Ramos (cell line): ENCODE data around the gene ZNF865.

ENCODE experiments used
- in situ Hi-C: fragments of 300-500 bp; cut with MboI; formaldehyde crosslinking; loops from one replicate; pipeline ENCODE4 v1.14.3; 2022; ENCODE audit warnings: low sequenced_read_pairs; ENCODE audit not compliant: unreplicated experiment

Gene ZNF865

DNA sequence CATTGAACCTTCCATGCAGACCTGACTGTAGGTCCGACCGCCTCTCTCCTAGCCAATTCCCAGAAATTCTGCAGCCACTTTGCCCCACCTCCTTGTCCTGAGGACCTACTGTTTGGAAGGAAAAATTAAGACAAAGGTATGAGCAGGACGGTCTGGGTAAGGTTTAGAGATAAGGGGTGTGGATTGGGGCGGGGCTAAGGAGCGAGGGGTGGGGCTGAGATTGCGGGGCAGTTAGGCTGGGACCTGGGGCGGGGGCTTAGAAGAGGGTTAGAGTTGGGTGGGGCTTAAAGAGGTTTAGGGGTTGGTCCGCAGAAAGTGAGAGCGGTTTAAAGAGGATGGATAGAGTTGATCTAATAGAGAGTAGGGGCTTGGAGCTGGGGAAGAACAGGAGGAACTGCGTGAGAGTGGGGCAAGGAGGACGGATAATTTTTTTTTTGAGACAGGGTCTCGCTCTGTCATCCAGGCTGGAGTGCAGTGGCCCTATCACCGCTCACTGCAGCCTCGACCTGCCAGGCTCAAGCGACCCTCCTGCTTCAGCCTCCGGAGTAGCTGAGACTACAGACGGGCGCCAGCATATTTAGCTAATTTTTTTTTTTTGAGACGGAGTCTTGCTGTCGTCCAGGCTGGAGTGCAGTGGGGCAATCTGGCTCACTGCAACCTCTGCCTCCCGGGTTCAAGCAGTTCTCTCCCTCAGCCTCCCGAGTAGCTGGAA lies 1.7 kb upstream of the ZNF865 start:
- in situ Hi-C loops: no loop called here

DNA sequence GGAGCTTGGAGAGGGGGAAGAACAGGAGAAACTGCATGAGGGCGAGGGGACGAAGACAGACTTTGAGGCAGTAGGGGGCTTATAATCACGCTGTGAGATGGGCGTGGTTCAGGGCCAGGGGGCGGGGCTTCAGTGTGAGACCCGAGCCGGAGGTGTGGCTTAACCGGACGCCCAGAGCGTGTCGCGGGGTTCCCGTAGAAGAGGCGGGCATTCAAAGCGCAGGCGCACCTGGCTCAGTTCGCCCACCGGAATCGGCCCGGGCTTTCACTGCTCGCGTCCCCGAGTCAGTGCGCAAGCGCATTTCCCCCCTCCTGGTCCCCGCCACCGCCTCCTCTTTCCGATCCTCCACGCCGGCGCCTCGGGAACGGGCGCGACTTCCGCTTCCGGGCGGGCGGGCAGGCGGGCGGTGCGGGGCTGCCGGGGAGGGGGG lies 225 bp upstream of the ZNF865 start:
- in situ Hi-C loops: no loop called here

DNA sequence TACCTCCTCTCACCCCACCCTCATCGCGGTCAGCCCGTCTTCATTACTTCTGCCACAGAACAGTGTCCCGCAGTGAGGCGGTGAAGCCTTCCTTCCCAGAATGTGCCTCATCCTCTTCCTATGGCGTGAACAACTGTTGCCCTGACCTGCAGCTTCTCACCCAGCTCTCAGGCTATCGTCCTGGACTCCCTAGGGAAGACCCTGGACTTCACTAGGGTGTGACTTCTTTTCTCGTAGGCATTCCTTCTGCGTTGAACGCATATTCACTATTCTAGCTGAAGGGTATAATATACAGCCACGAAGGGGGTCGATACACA lies 982 bp downstream of the ZNF865 start:
- in situ Hi-C loops: no loop called here

DNA sequence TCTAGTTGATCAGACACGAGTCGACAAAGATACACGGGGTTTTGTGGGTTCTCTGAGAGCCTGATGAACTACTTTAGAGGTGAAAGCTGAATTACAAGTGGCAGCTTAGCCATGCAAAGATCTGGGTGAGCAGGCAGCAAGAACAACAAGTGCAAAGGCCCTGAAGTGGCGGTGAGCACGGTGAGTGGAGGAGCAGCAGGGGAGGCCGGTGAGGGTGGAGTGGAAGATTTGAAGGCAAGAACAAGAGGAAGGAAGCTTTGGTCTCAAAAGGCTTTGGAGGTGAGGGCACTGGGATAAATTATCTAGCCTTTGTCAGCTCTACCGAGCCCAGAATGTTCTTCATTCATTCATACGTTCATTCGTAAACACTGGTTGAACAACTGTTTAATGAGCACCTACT lies 1.4 kb downstream of the ZNF865 start:
- in situ Hi-C loops: no loop called here

DNA sequence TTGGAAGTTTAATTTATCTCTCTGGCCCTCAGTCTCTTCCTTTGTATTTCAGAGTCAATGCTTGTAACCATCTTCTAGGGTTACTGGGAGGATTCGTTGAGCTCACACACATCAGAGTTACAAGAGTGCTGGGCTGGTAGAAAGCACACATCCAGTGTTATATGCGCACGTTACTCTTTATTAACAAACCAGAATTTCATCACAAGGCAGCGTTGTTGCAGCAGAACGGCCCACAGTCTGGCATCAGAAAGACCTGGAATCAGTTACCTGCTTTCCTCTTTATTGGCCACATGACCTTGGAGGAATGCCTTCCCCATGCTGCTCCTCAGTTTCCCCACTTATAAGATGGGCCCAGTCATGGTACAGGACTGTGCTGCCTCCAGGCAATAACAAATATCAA lies 3.9 kb downstream of the ZNF865 start:
- in situ Hi-C loops: no loop called here

DNA sequence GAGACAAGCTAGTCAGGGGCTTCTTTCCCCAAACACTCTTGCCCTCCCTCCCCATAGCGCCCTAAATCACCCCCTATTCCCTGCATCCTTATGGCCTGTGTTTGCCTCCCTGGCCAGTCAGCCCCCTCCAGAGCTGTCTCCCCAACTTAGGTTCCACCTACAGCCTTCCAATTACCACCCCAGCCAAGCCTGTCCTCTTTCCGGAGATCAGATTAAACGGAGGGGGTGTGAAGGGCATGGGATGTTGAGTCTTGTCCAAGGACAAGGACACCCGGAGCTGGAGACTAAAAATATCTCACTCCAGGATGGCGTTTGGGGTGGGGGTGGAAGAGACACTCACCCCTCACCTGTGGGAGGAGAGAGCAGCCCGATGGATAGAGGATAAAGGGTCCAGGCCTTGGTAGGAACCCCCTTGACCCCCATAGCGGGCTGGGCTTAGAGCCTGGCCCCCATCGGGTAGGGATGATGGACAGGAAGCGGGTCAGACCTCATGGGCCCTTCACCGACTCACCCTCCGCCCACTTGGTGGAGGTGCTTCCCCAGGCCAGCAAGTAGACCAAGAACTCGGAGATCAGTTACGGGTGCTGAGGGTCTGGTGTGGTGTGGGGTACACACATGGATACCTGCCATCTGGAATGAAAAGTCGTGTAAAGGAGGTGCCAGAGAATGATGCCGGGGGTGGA lies 6.0 kb downstream of the ZNF865 start:
- in situ Hi-C loops: no loop called here

DNA sequence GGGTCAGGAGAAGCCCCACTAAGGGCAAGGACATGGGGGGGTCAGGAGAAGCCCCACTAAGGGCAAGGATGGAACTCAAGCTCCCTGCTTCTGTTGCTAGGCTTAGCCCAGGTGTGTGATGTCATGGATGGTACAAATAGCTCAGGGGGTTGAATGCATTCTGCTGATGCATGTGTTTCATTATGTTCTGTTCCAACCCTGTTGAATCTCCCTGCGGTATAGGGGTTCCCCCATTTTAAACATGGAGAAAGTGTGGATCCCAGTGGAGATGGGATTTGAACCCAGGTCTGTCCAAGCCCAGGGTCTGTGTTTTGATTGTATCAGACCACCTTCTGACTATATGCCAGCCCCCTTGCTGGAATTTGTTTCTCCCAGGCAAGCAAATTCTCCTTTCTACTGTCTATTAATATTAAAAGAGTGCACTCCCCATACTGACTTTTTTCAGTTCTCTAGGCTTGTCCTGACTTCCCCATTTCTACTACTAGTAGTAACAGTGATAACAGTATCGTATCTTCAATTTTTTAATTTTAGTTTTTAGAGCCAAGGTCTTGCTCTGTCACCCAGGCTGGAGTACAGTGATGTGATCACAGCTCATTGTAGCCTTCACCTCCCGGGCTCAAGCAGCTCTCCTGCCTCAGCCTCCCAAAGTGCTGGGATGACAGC lies 6.7 kb downstream of the ZNF865 start:
- in situ Hi-C loops: no loop called here

DNA sequence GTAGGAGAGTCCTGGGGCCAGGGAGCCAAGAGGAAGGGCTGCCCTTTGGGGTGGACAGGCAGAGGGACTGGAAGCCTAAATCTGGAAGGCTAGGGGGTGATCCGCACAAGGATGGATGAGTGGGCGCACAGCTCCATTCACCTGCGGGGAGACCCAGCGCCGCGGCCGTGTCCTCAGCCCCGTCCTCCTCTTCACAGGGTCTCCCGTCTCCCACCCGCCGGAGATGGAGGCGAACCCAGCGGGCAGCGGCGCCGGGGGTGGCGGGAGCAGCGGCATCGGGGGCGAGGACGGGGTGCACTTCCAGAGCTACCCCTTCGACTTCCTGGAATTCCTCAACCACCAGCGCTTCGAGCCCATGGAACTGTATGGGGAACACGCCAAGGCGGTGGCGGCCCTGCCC lies 7.9 kb downstream of the ZNF865 start:
- in situ Hi-C loops: no loop called here

DNA sequence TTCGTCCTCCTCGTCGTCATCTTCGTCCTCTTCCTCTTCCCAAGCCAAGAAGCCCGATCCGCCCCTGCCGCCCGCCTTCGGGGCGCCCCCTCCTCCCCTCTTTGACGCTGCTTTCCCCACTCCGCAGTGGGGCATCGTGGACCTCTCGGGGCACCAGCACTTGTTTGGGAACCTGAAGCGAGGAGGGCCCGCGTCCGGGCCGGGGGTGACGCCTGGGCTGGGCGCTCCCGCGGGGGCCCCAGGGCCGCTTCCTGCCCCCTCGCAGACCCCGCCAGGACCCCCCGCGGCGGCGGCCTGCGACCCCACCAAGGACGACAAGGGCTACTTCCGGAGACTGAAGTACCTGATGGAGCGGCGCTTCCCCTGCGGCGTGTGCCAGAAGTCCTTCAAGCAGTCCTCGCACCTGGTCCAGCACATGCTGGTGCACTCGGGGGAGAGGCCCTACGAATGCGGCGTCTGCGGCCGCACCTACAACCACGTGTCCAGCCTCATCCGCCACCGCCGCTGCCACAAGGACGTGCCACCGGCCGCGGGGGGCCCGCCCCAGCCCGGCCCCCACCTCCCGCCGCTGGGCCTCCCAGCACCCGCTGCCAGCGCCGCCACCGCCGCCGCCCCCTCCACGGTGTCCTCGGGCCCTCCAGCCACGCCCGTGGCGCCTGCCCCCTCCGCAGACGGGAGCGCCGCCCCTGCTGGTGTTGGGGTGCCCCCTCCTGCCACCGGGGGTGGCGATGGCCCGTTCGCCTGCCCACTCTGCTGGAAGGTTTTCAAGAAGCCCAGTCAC lies 8.7 kb downstream of the ZNF865 start:
- in situ Hi-C loops: no loop called here

DNA sequence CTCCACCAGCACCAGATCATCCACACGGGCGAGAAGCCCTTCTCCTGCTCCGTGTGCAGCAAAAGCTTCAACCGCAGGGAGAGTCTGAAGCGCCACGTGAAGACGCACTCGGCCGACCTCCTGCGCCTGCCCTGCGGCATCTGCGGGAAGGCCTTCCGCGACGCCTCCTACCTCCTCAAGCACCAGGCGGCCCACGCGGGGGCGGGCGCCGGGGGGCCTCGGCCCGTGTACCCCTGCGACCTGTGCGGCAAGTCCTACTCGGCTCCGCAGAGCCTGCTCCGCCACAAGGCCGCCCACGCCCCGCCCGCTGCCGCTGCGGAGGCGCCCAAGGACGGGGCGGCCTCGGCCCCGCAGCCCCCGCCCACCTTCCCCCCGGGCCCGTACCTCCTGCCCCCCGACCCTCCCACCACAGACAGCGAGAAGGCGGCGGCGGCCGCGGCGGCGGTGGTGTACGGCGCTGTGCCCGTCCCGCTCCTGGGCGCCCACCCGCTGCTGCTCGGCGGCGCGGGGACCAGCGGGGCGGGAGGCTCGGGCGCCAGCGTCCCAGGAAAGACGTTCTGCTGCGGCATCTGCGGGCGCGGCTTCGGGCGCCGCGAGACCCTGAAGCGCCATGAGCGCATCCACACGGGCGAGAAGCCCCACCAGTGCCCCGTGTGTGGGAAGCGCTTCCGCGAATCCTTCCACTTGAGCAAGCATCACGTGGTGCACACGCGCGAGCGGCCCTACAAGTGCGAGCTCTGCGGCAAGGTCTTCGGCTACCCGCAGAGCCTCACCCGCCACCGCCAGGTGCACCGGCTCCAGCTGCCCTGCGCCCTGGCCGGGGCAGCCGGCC lies 9.5 kb downstream of the ZNF865 start:
- in situ Hi-C loops: no loop called here

DNA sequence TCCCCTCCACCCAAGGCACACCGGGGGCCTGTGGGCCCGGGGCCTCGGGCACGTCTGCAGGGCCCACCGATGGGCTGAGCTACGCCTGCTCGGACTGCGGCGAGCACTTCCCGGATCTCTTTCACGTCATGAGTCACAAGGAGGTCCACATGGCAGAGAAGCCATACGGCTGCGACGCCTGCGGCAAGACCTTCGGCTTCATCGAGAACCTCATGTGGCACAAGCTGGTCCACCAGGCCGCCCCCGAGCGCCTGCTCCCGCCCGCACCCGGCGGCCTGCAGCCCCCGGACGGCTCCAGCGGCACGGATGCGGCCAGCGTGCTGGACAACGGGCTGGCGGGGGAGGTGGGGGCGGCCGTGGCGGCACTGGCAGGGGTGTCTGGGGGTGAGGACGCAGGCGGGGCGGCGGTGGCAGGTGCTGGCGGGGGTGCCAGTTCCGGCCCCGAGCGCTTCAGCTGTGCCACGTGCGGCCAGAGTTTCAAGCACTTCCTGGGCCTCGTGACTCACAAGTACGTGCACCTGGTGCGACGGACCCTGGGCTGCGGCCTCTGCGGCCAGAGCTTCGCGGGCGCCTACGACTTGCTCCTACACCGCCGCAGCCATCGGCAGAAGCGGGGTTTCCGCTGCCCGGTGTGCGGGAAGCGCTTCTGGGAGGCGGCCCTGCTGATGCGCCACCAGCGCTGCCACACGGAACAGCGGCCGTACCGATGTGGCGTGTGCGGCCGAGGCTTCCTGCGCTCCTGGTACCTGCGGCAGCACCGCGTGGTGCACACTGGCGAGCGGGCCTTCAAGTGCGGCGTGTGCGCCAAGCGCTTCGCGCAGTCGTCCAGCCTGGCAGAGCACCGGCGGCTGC lies 10.3 kb downstream of the ZNF865 start:
- in situ Hi-C loops: no loop called here

DNA sequence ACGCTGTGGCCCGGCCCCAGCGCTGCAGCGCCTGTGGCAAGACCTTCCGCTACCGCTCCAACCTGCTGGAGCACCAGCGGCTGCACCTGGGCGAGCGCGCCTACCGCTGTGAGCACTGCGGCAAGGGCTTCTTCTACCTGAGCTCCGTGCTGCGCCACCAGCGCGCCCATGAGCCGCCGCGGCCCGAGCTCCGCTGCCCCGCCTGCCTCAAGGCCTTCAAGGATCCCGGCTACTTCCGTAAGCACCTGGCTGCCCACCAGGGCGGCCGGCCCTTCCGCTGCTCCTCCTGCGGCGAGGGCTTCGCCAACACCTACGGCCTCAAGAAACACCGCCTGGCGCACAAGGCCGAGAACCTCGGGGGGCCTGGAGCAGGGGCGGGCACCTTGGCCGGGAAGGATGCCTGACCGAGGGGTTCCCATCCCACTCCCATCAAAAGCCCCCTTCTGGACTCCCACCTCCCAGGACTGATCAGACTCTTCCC lies 11.0 kb downstream of the ZNF865 start:
- in situ Hi-C loops: no loop called here

DNA sequence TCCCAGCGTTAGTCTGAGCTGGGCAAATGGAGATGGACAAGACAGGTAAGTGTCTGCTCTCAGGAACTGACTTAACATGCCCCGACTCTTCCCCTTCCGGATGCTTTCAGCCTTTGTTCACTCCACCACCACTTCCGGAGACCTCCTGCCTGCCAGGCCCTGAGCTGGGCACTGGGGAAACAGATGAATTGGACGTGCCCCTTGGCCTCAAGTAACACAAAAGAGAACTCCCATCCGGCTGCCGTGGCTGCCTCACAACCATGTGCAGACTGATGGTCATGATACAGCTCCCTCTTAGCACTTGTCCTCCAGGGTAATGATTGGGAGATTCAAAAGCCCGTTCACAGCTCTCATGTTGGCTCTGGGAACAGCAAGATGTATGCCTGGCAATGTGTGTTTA lies 12.0 kb downstream of the ZNF865 start:
- in situ Hi-C loops: no loop called here

DNA sequence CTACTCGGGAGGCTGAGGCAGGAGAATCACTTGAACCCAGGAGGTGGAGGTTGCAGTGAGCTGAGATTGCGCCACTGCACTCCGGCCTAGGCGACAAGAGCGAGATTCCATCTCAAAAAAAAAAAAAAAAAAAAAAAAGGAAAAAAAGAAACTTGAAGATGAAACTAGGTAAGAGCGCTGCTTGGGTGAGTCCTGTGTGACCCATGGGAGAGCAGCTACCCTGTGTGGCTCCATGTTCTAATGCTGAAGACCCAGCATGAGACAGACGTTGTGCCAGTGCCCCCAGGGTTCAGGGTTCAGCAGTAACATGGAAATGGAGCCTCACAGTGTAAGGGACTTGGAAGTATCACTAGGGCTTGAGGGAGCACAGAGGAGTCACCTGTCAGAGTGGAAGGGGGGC lies 13.0 kb downstream of the ZNF865 start:
- in situ Hi-C loops: no loop called here

DNA sequence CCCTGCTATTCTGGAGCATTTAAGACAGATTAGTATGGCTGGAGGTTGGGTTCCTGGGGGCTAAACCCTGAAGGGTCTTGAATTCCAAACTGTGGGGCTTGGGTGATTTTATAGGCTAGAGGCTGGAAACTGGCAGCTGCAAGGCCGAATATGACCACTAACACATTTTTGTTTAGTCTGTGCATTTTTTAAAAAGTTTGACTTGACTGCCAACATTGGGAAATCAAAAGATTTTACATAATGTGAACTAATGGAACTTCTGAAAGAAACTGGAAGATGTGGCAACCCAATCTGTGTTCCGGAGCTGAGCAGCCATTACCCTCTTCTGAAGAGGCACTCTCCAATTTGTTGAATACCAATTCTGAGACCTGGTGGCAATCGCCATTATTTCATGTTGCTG lies 13.8 kb downstream of the ZNF865 start:
- in situ Hi-C loops: no loop called here

DNA sequence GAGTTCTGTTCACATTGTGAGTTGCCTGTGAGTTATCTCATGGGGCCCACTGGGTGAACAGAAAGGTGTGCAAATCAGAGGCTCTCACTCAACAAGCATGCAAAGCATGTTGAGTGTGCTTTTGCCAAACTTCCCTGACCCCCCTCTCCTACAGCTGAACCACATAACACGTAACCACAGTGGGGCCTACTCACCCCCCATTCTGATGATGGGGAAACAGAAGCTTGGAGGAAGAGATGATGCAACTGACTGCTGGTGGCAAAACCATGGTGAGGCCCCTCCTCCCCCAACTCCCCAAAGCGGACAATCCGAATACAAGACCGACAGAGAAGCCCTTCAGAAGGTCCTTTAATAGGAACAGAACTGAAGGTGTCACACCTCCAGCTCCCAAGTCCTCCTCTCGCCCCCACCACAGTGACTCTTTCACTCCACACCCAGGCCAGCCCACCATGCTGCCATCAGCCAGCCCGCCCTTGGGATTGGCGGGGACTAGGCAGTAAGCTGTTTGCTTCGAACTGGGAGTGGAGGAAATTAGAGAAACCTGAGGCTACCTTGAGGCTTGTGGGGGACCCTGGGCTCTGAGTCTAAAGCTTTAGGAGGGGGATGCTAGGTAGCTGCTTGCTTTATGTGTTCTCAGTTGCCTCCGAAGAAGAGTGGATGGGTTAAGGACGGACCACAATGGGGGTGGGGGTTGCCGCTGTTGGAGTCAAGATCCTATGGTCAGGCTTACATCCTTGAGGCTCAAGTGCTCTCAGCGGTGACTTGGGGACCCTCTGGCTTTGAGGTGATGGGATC lies 15.2 kb downstream of the ZNF865 start:
- in situ Hi-C loops: no loop called here

DNA sequence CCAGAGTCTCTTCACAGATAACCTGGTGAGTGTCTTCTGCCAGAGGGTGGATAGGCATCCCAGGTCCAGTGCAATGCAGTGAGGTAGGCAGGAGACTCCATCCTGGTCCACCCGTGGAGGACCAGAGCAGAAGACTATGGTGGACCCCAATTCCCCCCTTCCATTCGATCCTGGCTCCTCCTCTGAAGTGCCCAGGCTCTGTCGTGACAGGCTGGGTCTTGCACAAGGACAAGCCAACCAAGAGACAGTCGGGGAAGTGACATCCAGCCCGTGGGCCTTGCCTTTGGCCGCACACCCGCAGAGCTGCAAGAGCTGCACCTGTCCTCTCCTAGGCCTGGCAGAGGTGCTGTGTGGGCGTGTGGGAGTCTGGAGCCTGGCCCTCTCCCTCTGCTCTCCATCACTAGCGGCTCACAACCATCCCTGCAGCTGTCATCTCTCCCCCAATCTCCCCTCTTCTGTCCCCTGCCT lies 15.8 kb downstream of the ZNF865 start:
- in situ Hi-C loops: no loop called here

DNA sequence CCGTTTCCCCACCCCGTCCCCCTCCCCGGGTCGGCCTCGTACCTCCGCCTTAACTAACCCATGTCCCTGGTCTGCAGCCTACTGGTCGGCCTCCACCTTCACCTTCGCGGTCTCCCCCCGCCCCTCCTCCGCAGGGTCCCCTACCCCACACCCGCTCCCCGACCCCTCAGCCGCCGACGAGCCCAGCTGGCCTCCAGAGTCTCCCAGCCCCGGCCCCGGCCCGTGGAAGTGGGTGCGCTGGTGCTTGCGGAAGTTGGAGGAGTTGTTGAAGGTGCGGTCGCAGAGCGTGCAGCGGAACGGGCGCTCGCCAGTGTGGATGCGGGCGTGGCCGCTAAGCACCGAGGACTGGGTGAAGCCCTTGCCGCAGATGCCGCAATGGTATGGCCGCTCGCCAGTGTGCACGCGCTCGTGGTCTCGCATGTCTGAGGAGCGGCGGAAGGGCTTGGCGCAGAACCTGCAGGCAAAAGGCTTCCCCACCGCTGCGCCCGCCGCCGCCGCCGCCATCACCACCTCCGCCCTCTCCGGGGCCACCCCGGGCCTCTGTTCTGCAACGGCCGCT lies 16.3 kb downstream of the ZNF865 start:
- in situ Hi-C loops: no loop called here
